Parathyroid adenoma (tissue), 2 donors: ENCODE data around the gene MTERF4.

Experiments used
- H2AFZ ChIP-seq: fragments of 300-600 bp; sonication (generic); one replicate; pipeline ENCODE4 v1.7.0; 2017; ENCODE audit warnings: antibody characterized with exemption, mild to moderate bottlenecking
- H3K27ac ChIP-seq: fragments of 300-600 bp; sonication (generic); one replicate; pipeline ENCODE4 v1.7.0; 2017
- H3K27me3 ChIP-seq: fragments of 300-600 bp; sonication (generic); one replicate; pipeline ENCODE4 v1.7.0; 2017; ENCODE audit warnings: low read length; ENCODE audit not compliant: control insufficient read depth, insufficient read depth
- H3K36me3 ChIP-seq: fragments of 300-600 bp; sonication (generic); one replicate; pipeline ENCODE4 v1.7.0; 2017; ENCODE audit warnings: low read length; ENCODE audit not compliant: control insufficient read depth, insufficient read depth
- H3K4me1 ChIP-seq: fragments of 300-600 bp; sonication (generic); one replicate; pipeline ENCODE4 v1.7.0; 2017; ENCODE audit warnings: control low read depth
- H3K4me2 ChIP-seq: fragments of 300-600 bp; sonication (generic); one replicate; pipeline ENCODE4 v1.7.0; 2017; ENCODE audit warnings: low read length
- H3K4me3 ChIP-seq: fragments of 300-600 bp; sonication (generic); one replicate; pipeline ENCODE4 v1.7.0; 2017; ENCODE audit warnings: low read depth, low read length
- H3K79me2 ChIP-seq: fragments of 300-600 bp; sonication (generic); one replicate; pipeline ENCODE4 v1.7.0; 2017; ENCODE audit warnings: control low read depth
- H3K9ac ChIP-seq: fragments of 300-600 bp; sonication (generic); one replicate; pipeline ENCODE4 v1.7.0; 2017; ENCODE audit warnings: mild to moderate bottlenecking
- H3K9me3 ChIP-seq: fragments of 300-600 bp; sonication (generic); one replicate; pipeline ENCODE4 v1.7.0; 2017; ENCODE audit warnings: low read length; ENCODE audit not compliant: control insufficient read depth
- TF ChIP-seq, protein P1 (sequence below): fragments of 300-600 bp; sonication (generic); IDR thresholded peaks from one replicate; pipeline ENCODE4 v1.7.0; 2017; ENCODE audit warnings: antibody characterized with exemption, mild to moderate bottlenecking
- donor health status: primary hyperparathyroidism.

Gene MTERF4

GRCh38 chr2:241142593-241142992, 40.5 kb upstream of the MTERF4 start:
- no peaks in the 10 kb centered on the region for H3K27me3 ChIP-seq
- H3K4me1 ChIP-seq = no peaks in the 10 kb centered on the region
- no peaks in the 10 kb centered on the region for H3K36me3 ChIP-seq
- no peak overlapping the region for H3K9ac ChIP-seq
- H3K79me2 ChIP-seq = no peaks in the 10 kb centered on the region
- no peak overlapping the region for H3K4me2 ChIP-seq
- H3K27ac ChIP-seq = no peak overlapping the region
- no peak overlapping the region for H3K4me3 ChIP-seq
- no peaks in the 10 kb centered on the region for H3K9me3 ChIP-seq
- TF ChIP-seq, protein P1, sequence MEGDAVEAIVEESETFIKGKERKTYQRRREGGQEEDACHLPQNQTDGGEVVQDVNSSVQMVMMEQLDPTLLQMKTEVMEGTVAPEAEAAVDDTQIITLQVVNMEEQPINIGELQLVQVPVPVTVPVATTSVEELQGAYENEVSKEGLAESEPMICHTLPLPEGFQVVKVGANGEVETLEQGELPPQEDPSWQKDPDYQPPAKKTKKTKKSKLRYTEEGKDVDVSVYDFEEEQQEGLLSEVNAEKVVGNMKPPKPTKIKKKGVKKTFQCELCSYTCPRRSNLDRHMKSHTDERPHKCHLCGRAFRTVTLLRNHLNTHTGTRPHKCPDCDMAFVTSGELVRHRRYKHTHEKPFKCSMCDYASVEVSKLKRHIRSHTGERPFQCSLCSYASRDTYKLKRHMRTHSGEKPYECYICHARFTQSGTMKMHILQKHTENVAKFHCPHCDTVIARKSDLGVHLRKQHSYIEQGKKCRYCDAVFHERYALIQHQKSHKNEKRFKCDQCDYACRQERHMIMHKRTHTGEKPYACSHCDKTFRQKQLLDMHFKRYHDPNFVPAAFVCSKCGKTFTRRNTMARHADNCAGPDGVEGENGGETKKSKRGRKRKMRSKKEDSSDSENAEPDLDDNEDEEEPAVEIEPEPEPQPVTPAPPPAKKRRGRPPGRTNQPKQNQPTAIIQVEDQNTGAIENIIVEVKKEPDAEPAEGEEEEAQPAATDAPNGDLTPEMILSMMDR = no peak
- no peak overlapping the region for H2AFZ ChIP-seq

DNA sequence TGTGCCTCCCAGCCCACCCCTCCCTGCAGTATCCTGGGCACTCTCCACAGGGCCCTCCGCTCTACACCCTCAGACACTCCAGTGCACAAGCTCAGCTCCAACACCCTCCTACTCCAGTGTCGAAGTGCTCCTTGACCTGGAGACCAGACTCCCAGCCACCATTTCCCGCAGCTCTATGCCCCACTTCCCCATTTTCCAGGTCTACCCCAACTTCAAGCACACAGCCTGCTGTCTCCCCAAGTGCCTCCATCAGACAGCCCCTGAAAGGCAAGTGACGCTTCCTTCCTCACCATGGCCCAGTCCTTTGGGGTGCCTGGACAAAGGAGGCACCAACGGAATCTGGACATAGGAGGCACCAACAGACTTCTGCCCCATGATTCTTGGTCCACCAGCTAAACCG, 40.0 kb upstream of the MTERF4 start:
- Histone ChIP-seq H3K4me3 (no peak overlapping the region), H3K4me2 (no peak overlapping the region), H3K9me3 (no peaks in the 10 kb centered on the region), H3K4me1 (no peaks in the 10 kb centered on the region), H3K27ac (no peak overlapping the region), H3K9ac (no peak overlapping the region), H3K27me3 (no peaks in the 10 kb centered on the region), H3K79me2 (no peaks in the 10 kb centered on the region), H3K36me3 (no peaks in the 10 kb centered on the region), H2AFZ (no peak overlapping the region)
- TF ChIP-seq, protein P1 = no peak

GRCh38 chr2:241141214-241141770, 39.2 kb upstream of the MTERF4 start:
- TF ChIP-seq, protein P1 = no peak
- Histone ChIP-seq H3K9ac (no peak overlapping the region), H3K4me1 (no peaks in the 10 kb centered on the region), H3K27me3 (no peaks in the 10 kb centered on the region), H3K4me2 (no peak overlapping the region), H3K27ac (no peak overlapping the region), H3K79me2 (no peaks in the 10 kb centered on the region), H2AFZ (no peak overlapping the region), H3K36me3 (no peaks in the 10 kb centered on the region), H3K9me3 (no peaks in the 10 kb centered on the region), H3K4me3 (no peak overlapping the region)

DNA sequence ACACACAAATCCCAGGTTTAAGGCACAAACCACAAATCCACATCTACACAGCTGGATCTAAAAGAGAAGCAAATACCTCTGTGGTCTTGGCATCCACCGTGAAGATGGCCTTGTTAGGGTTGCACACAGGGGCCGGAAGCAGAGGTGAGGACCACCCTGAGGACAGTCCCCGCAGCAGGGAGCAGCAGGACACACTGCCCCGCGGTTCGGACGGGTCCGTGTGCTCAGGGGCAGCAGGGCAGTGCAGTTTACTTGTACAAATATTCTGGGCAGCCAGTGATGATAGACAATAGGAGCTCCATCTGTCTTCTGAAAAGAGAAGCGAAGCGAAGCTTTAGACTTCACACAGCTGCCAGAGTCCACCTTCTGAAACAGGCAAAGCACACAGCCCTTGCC, 38.4 kb upstream of the MTERF4 start:
- H3K79me2 ChIP-seq = no peaks in the 10 kb centered on the region
- no peaks in the 10 kb centered on the region for H3K27me3 ChIP-seq
- no peak overlapping the region for H3K4me3 ChIP-seq
- H3K4me1 ChIP-seq = no peaks in the 10 kb centered on the region
- H3K4me2 ChIP-seq = no peak overlapping the region
- no peaks in the 10 kb centered on the region for H3K9me3 ChIP-seq
- no peak overlapping the region for H2AFZ ChIP-seq
- H3K9ac ChIP-seq = no peak overlapping the region
- TF ChIP-seq, protein P1 = no peak
- H3K36me3 ChIP-seq = no peaks in the 10 kb centered on the region
- no peak overlapping the region for H3K27ac ChIP-seq
